Activated CD4-positive, alpha-beta T cell treated with anti-CD3 and anti-CD28 coated beads, Interleukin-2, amount 10 ng/mL, durations not matched to agents 24 days and 14 days (primary cell): ENCODE data around the gene DPH2. TPM values are rescaled to one million over a fixed set of nuclear protein-coding genes. Genes with fewer than 3 reads are reported as not detected.

Source experiments
- DNase-seq: peaks from one replicate; pipeline ENCODE4 v3.0.0; 2022
- H3K27ac Mint-ChIP-seq: one replicate; pipeline ENCODE4 v1.8.0; 2022; ENCODE audit warnings: mild to moderate bottlenecking, mixed read lengths
- H3K27me3 Mint-ChIP-seq: one replicate; pipeline ENCODE4 v1.8.0; 2022; ENCODE audit warnings: mixed read lengths
- H3K36me3 Mint-ChIP-seq: one replicate; pipeline ENCODE4 v1.8.0; 2022; ENCODE audit warnings: low read depth, mild to moderate bottlenecking, mixed read lengths
- H3K4me1 Mint-ChIP-seq: one replicate; pipeline ENCODE4 v1.8.0; 2021; ENCODE audit warnings: mixed read lengths
- H3K4me3 Mint-ChIP-seq: one replicate; pipeline ENCODE4 v1.8.0; 2022; ENCODE audit warnings: mild to moderate bottlenecking, moderate library complexity, mixed read lengths
- H3K9me3 Mint-ChIP-seq: one replicate; pipeline ENCODE4 v1.8.0; 2021; ENCODE audit warnings: mixed read lengths
- intact Hi-C: fragments of 100-400 bp; cut with micrococcal nuclease; formaldehyde crosslinking; loops from one replicate; pipeline ENCODE4 v1.15.1; 2023
- total RNA-seq: library from RNA; stranded (reverse); gene quantifications from 2 replicates; pipeline ENCODE4 v1.2.3, GENCODE V29; 2022

DPH2 gene
- total RNA-seq, 1 donor from 2014 or later = 71.8 TPM

GRCh38 chr1:43935711-43936427 is 33.9 kb upstream of the DPH2 start:
- Mint-ChIP-seq H3K9me3 (no peaks in the 10 kb centered on the region), H3K4me3 (peak overlapping the region; percentile 3), H3K36me3 (peaks cover 7% of the 10 kb centered on the region), H3K27ac (no peak overlapping the region), H3K27me3 (peaks cover 9% of the 10 kb centered on the region), H3K4me1 (peaks cover 8% of the 10 kb centered on the region)
- intact Hi-C loops = loop anchor here (1.0 kb wide), 1 partner anchor 173 kb away; no protein-coding TSS in a partner anchor
- DNase-seq = no peak

- Mint-ChIP-seq H3K27ac (no peak overlapping the region), H3K4me1 (peaks cover 8% of the 10 kb centered on the region), H3K27me3 (peaks cover 9% of the 10 kb centered on the region), H3K4me3 (peak overlapping the region; percentile 64), H3K36me3 (peaks cover 7% of the 10 kb centered on the region), H3K9me3 (no peaks in the 10 kb centered on the region)
- intact Hi-C loops = no loop called here
- DNase-seq = peak; percentile 75
Measured at GRCh38 chr1:43936431-43937151, 33.2 kb upstream of the DPH2 start.

- intact Hi-C loops = no loop called here
- no peak overlapping the region for H3K27ac Mint-ChIP-seq
- no peak for DNase-seq
Measured at GRCh38 chr1:43937179-43937865, 32.5 kb upstream of the DPH2 start.

GRCh38 chr1:43938383-43938782 is 31.4 kb upstream of the DPH2 start:
- peaks cover 12% of the 10 kb centered on the region for H3K36me3 Mint-ChIP-seq
- peaks cover 12% of the 10 kb centered on the region for H3K4me1 Mint-ChIP-seq
- intact Hi-C loops = no loop called here

More at GRCh38 chr1:43937179-43937865, 32.5 kb upstream of the DPH2 start:
- Mint-ChIP-seq H3K27me3 (peaks cover 9% of the 10 kb centered on the region), H3K4me1 (peaks cover 8% of the 10 kb centered on the region), H3K4me3 (no peak overlapping the region), H3K36me3 (peaks cover 7% of the 10 kb centered on the region), H3K9me3 (no peaks in the 10 kb centered on the region)

GRCh38 chr1:43938892-43939587 is 30.8 kb upstream of the DPH2 start:
- Mint-ChIP-seq H3K4me3 (no peak overlapping the region), H3K36me3 (peaks cover 12% of the 10 kb centered on the region), H3K4me1 (peaks cover 10% of the 10 kb centered on the region), H3K27ac (no peak overlapping the region), H3K27me3 (peaks cover 3% of the 10 kb centered on the region), H3K9me3 (no peaks in the 10 kb centered on the region)
- no peak for DNase-seq
- intact Hi-C loops = no loop called here

More at GRCh38 chr1:43938383-43938782, 31.4 kb upstream of the DPH2 start:
- no peaks in the 10 kb centered on the region for H3K9me3 Mint-ChIP-seq
- DNase-seq = no peak
- H3K27me3 Mint-ChIP-seq = peaks cover 3% of the 10 kb centered on the region
- no peak overlapping the region for H3K27ac Mint-ChIP-seq
- H3K4me3 Mint-ChIP-seq = no peak overlapping the region

GRCh38 chr1:43942411-43942810 is 27.4 kb upstream of the DPH2 start:
- intact Hi-C loops = no loop called here
- H3K27ac Mint-ChIP-seq = no peak overlapping the region

GRCh38 chr1:43944860-43945259 is 24.9 kb upstream of the DPH2 start:
- Mint-ChIP-seq H3K4me3 (peak overlapping the region; percentile 99), H3K27ac (peak overlapping the region; percentile 79), H3K36me3 (peaks cover 17% of the 10 kb centered on the region), H3K4me1 (peaks cover 35% of the 10 kb centered on the region), H3K9me3 (no peaks in the 10 kb centered on the region), H3K27me3 (no peaks in the 10 kb centered on the region)
- no peak for DNase-seq
- intact Hi-C loops = no loop called here

More at GRCh38 chr1:43942411-43942810, 27.4 kb upstream of the DPH2 start:
- no peak overlapping the region for H3K4me3 Mint-ChIP-seq
- H3K27me3 Mint-ChIP-seq = no peaks in the 10 kb centered on the region
- peaks cover 23% of the 10 kb centered on the region for H3K4me1 Mint-ChIP-seq
- DNase-seq = no peak
- H3K36me3 Mint-ChIP-seq = peaks cover 21% of the 10 kb centered on the region
- H3K9me3 Mint-ChIP-seq = no peaks in the 10 kb centered on the region

- no peaks in the 10 kb centered on the region for H3K9me3 Mint-ChIP-seq
- peak; percentile 60 for DNase-seq
- H3K36me3 Mint-ChIP-seq = peaks cover 20% of the 10 kb centered on the region
- peaks cover 40% of the 10 kb centered on the region for H3K4me1 Mint-ChIP-seq
- H3K27ac Mint-ChIP-seq = peak overlapping the region; percentile 97
- no peaks in the 10 kb centered on the region for H3K27me3 Mint-ChIP-seq
- intact Hi-C loops = loop anchor here (1.0 to 2.0 kb wide), 9 partner anchors 24 to 685 kb away; partner anchors contain the start of genes ATP6V0B, CCDC24, KDM4A and ST3GAL3
- H3K4me3 Mint-ChIP-seq = peak overlapping the region; percentile 99
Measured at GRCh38 chr1:43945674-43946235, 24.1 kb upstream of the DPH2 start.

- peak; percentile 99 for DNase-seq
- Mint-ChIP-seq H3K27ac (peak within 1 kb of the TSS; percentile 97), H3K4me1 (peaks cover 44% of the 10 kb centered on the region), H3K27me3 (no peaks in the 10 kb centered on the region), H3K36me3 (peaks cover 22% of the 10 kb centered on the region), H3K4me3 (peak within 1 kb of the TSS; percentile 99), H3K9me3 (no peaks in the 10 kb centered on the region)
- intact Hi-C loops = loop anchor here (1.0 to 2.0 kb wide), 9 partner anchors 23 to 684 kb away; partner anchors contain the start of genes ATP6V0B, CCDC24, KDM4A and ST3GAL3
Measured at GRCh38 chr1:43946236-43947060, 23.4 kb upstream of the DPH2 start, which contains the start of gene IPO13. Gene IPO13 (plus strand): TSS chr1:43946950. CDS start chr1:43947601, 651 bp downstream.

GRCh38 chr1:43947061-43947873 is 22.5 kb upstream of the DPH2 start:
- DNase-seq = no peak
- peaks cover 22% of the 10 kb centered on the region for H3K36me3 Mint-ChIP-seq
- H3K27ac Mint-ChIP-seq = peak overlapping the region; percentile 97
- peaks cover 45% of the 10 kb centered on the region for H3K4me1 Mint-ChIP-seq
- H3K9me3 Mint-ChIP-seq = no peaks in the 10 kb centered on the region
- no peaks in the 10 kb centered on the region for H3K27me3 Mint-ChIP-seq
- peak overlapping the region; percentile 99 for H3K4me3 Mint-ChIP-seq
- intact Hi-C loops = loop anchor here (2.0 kb wide), 3 partner anchors 296 to 684 kb away; partner anchors contain the start of gene KDM4A

GRCh38 chr1:43947874-43948437 is 21.9 kb upstream of the DPH2 start:
- intact Hi-C loops = loop anchor here (2.0 kb wide), 3 partner anchors 297 to 683 kb away; partner anchors contain the start of gene KDM4A
- H3K27me3 Mint-ChIP-seq = no peaks in the 10 kb centered on the region
- peaks cover 42% of the 10 kb centered on the region for H3K4me1 Mint-ChIP-seq
- H3K4me3 Mint-ChIP-seq = peak overlapping the region; percentile 99
- H3K36me3 Mint-ChIP-seq = peaks cover 20% of the 10 kb centered on the region
- no peaks in the 10 kb centered on the region for H3K9me3 Mint-ChIP-seq
- DNase-seq = no peak
- H3K27ac Mint-ChIP-seq = peak overlapping the region; percentile 97
